Brain microvascular endothelial cell (primary cell): ENCODE measurements around the gene COL23A1.

ENCODE experiments used
- DNase-seq: peaks from one replicate; pipeline ENCODE4 v3.0.0-alpha.2; 2020
- H3K27ac ChIP-seq: fragments of 250-450 bp; sonication (Bioruptor Pico); 2 replicates; pipeline ENCODE4 v1.5.1; 2020; ENCODE audit warnings: mild to moderate bottlenecking, moderate library complexity
- H3K27me3 ChIP-seq: fragments of 250-450 bp; sonication (Bioruptor Pico); replicated peaks from 2 replicates; pipeline ENCODE4 v1.5.1; 2020; ENCODE audit warnings: mild to moderate bottlenecking
- H3K36me3 ChIP-seq: fragments of 250-450 bp; sonication (Bioruptor Pico); replicated peaks from 2 replicates; pipeline ENCODE4 v1.5.1; 2020; ENCODE audit warnings: mild to moderate bottlenecking
- H3K4me3 ChIP-seq: 2 replicates; pipeline ENCODE4 v1.5.1; 2011; ENCODE audit warnings: low read depth, mild to moderate bottlenecking, control low read depth, low read length, moderate library complexity
- CTCF ChIP-seq: IDR thresholded peaks from 2 replicates; pipeline ENCODE4 v1.5.1; 2011; ENCODE audit warnings: low read depth, mild to moderate bottlenecking, moderate library complexity, low read length, control low read depth, inconsistent platforms; ENCODE audit errors: missing control alignments
- in situ Hi-C: cut with HindIII; loops from 2 replicates; pipeline ENCODE4 v1.10.0; 2017; ENCODE audit warnings: low sequenced_read_pairs, low pct_ligation_motif_present

Gene COL23A1

GRCh38 chr5:178415353-178415752 is 174.8 kb downstream of the COL23A1 start:
- H3K4me3 ChIP-seq, result no peak overlapping the region
- no peaks in the 10 kb centered on the region for H3K36me3 ChIP-seq
- DNase-seq, result no peak
- H3K27ac ChIP-seq, result no peak overlapping the region
- in situ Hi-C loops, result no loop called here
- TF ChIP-seq CTCF, result no peak
- H3K27me3 ChIP-seq, result no peaks in the 10 kb centered on the region

DNA sequence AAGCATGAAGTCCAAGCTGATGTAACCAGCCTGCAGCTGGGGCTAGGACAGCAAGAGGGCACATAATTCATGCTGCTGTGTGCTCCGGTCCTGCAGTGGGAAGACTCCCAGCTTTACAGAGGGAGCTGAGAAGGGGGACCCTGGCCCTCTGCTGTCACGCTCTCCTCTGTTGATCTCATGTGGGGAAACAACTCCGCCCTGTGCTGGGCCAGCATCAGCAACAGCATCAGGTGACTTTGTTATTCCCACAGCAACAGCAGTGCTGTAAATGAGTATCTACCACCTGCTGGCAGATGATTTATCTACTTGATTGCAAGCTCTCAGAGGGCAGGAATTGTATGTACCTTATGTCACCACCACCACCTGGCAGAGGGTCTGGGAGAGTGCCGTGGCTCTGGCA is 176.2 kb downstream of the COL23A1 start:
- no peak for TF ChIP-seq CTCF
- in situ Hi-C loops, result no loop called here

GRCh38 chr5:178411083-178411482 is 179.1 kb downstream of the COL23A1 start:
- no peaks in the 10 kb centered on the region for H3K27me3 ChIP-seq
- TF ChIP-seq CTCF, result no peak
- no peaks in the 10 kb centered on the region for H3K36me3 ChIP-seq
- H3K4me3 ChIP-seq, result no peak overlapping the region
- DNase-seq, result no peak
- no peak overlapping the region for H3K27ac ChIP-seq
- in situ Hi-C loops, result no loop called here

More for the DNA sequence above, 176.2 kb downstream of the COL23A1 start:
- H3K27me3 ChIP-seq, result no peaks in the 10 kb centered on the region
- no peaks in the 10 kb centered on the region for H3K36me3 ChIP-seq
- DNase-seq, result no peak
- no peak overlapping the region for H3K27ac ChIP-seq
- H3K4me3 ChIP-seq, result no peak overlapping the region

DNA sequence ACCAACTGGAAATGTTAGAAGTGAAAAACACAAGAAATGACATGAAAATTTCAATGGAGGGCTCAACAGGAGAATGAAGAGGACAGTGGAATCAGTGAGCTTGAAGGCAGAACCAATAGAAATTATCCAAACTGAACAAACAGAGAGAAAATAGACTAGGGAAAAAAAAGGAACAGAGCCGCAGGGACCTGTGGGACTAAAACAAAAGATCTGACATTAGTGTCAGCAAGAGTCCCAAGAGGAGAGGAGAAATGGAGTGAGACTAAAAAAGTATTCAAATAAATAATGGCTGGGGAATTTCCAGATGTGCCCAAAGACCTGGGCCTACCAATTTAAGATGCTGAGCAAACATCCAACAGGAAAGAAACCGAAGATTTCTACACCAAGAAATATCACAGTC is 182.5 kb downstream of the COL23A1 start:
- in situ Hi-C loops, result no loop called here
- Histone ChIP-seq H3K4me3 (no peak overlapping the region), H3K27ac (no peak overlapping the region), H3K27me3 (no peaks in the 10 kb centered on the region), H3K36me3 (no peaks in the 10 kb centered on the region)
- no peak for DNase-seq
- TF ChIP-seq CTCF, result no peak

- no peak for TF ChIP-seq CTCF
- Histone ChIP-seq H3K4me3 (no peak overlapping the region), H3K27ac (no peak overlapping the region), H3K36me3 (no peaks in the 10 kb centered on the region), H3K27me3 (no peaks in the 10 kb centered on the region)
- in situ Hi-C loops, result no loop called here
- no peak for DNase-seq
These were observed 185.2 kb downstream of the COL23A1 start for GRCh38 chr5:178404987-178405386.

DNA sequence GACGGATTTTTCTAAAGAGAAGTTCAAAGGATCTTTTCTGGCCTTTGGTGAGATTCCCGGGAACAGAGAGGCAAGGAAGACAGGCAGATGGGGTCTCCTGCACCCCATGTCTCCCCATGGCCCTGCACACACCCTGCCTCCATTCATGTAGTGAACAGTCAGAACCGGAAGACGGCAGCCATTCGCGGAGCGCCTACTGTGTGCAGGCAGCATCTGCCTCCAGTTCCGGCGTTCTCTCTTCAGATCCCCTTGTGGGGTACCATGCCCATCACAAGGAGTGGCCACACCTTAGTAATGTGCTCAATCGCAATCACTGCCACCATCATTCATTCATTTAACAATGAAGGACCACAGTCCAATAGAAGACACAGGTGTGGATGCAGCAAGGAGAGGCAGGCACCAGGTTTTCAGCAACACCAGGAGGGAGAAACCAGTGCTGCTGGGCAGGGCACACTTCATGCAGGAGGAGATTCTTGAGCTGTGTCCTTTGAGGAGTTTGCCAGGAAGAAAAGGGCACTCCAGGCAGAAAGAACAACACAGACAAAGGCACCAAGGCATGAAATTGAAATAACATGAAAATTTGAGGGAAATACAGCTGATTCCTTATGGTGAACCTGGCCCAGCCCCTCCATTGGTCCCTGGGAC is 186.1 kb downstream of the COL23A1 start:
- in situ Hi-C loops, result no loop called here
- no peak for TF ChIP-seq CTCF
- Histone ChIP-seq H3K4me3 (no peak overlapping the region), H3K27ac (no peak overlapping the region), H3K36me3 (no peaks in the 10 kb centered on the region), H3K27me3 (no peaks in the 10 kb centered on the region)
- no peak for DNase-seq
